Activated CD4-positive, alpha-beta T cell treated with anti-CD3 and anti-CD28 coated beads, Interleukin-2, amount 10 ng/mL, durations not matched to agents 7 days and 5 days (primary cell): Measurements from ENCODE around the gene HDHD5. TPM values are rescaled to one million over a fixed set of nuclear protein-coding genes. Genes with fewer than 3 reads are reported as not detected.
A peak's percentile ranks its signal among the peaks of the same experiment; 100 is the strongest.

Experiments used
- CTCF ChIA-PET: fragments of 350-600 bp; sonication (Branson Sonifier 250); formaldehyde crosslinking; loops from one replicate; lab custom pipeline; 2021; ENCODE audit warnings: antibody characterized with exemption; lab: Charles Lee
- POLR2A ChIA-PET: fragments of 350-600 bp; sonication (Branson Sonifier 250); formaldehyde crosslinking; loops from one replicate; lab custom pipeline; 2021; ENCODE audit warnings: antibody characterized with exemption; lab: Charles Lee
- DNase-seq: peaks from one replicate; pipeline ENCODE4 v3.0.0-alpha.2; 2020
- H3K27ac Mint-ChIP-seq: one replicate; pipeline ENCODE4 v1.8.0; 2021; ENCODE audit warnings: mild to moderate bottlenecking, moderate library complexity, mixed read lengths
- H3K27me3 Mint-ChIP-seq: one replicate; pipeline ENCODE4 v1.8.0; 2021; ENCODE audit warnings: mixed read lengths
- H3K36me3 Mint-ChIP-seq: one replicate; pipeline ENCODE4 v1.8.0; 2021; ENCODE audit warnings: low read depth, mixed read lengths
- H3K4me1 Mint-ChIP-seq: one replicate; pipeline ENCODE4 v1.8.0; 2021; ENCODE audit warnings: mixed read lengths
- H3K4me3 Mint-ChIP-seq: one replicate; pipeline ENCODE4 v1.8.0; 2021; ENCODE audit warnings: mild to moderate bottlenecking, moderate library complexity, mixed read lengths
- H3K9me3 Mint-ChIP-seq: one replicate; pipeline ENCODE4 v1.8.0; 2021; ENCODE audit warnings: mixed read lengths
- total RNA-seq, 2 experiments: library from RNA; stranded (reverse); gene quantifications; one replicate each; pipeline ENCODE4 v1.2.3, GENCODE V29; 2021

Gene HDHD5
- total RNA-seq, 2 experiments from 2014 or later: 30.9 to 37.1 TPM

- peaks cover 91% of the 10 kb centered on the region for H3K4me1 Mint-ChIP-seq
- peak overlapping the region; percentile 30 for H3K4me3 Mint-ChIP-seq
- DNase-seq: no peak
- no peaks in the 10 kb centered on the region for H3K9me3 Mint-ChIP-seq
- ChIA-PET POLR2A (interaction anchor here (0.5 to 0.7 kb wide), 2 partner anchors 18 to 33 kb away, joined by 3 to 5 read pairs; no protein-coding TSS in a partner anchor), CTCF (interaction anchor here (0.9 to 2.5 kb wide), 3 partner anchors 13 to 75 kb away, joined by 3 to 11 read pairs (median 3); no protein-coding TSS in a partner anchor)
- H3K27me3 Mint-ChIP-seq: no peaks in the 10 kb centered on the region
- peaks cover 79% of the 10 kb centered on the region for H3K36me3 Mint-ChIP-seq
- peak overlapping the region; percentile 86 for H3K27ac Mint-ChIP-seq
Measured at GRCh38 chr22:17097062-17097461, 62.0 kb downstream of the HDHD5 start.

- CTCF ChIA-PET: interaction anchor here (1.0 to 2.5 kb wide), 3 partner anchors 11 to 76 kb away, joined by 3 to 11 read pairs (median 4); no protein-coding TSS in a partner anchor
- Mint-ChIP-seq H3K9me3 (no peaks in the 10 kb centered on the region), H3K27me3 (no peaks in the 10 kb centered on the region), H3K4me3 (no peak overlapping the region), H3K4me1 (peaks cover 88% of the 10 kb centered on the region), H3K36me3 (peaks cover 74% of the 10 kb centered on the region), H3K27ac (no peak overlapping the region)
- no peak for DNase-seq
- POLR2A ChIA-PET: no interaction called here
Measured at GRCh38 chr22:17096071-17096470, 63.0 kb downstream of the HDHD5 start.

- ChIA-PET POLR2A (no interaction called here), CTCF (interaction anchor here (1.0 to 2.5 kb wide), 4 partner anchors 10 to 76 kb away, joined by 3 to 11 read pairs (median 4); no protein-coding TSS in a partner anchor)
- Mint-ChIP-seq H3K27me3 (no peaks in the 10 kb centered on the region), H3K27ac (no peak overlapping the region), H3K9me3 (no peaks in the 10 kb centered on the region), H3K4me1 (peaks cover 88% of the 10 kb centered on the region), H3K4me3 (no peak overlapping the region), H3K36me3 (peaks cover 74% of the 10 kb centered on the region)
- no peak for DNase-seq
Measured at GRCh38 chr22:17095538-17095937, 63.5 kb downstream of the HDHD5 start.

GRCh38 chr22:17093081-17093480 is 66.0 kb downstream of the HDHD5 start:
- Mint-ChIP-seq H3K36me3 (peaks cover 64% of the 10 kb centered on the region), H3K4me3 (no peak overlapping the region), H3K27ac (no peak overlapping the region), H3K27me3 (no peaks in the 10 kb centered on the region), H3K4me1 (peaks cover 80% of the 10 kb centered on the region), H3K9me3 (no peaks in the 10 kb centered on the region)
- ChIA-PET POLR2A (interaction anchor here (0.6 kb wide), 1 partner anchor 182 kb away, joined by 4 read pairs; no protein-coding TSS in a partner anchor), CTCF (interaction anchor here (0.6 to 2.2 kb wide), 3 partner anchors 15 to 290 kb away, joined by 3 to 6 read pairs (median 4); no protein-coding TSS in a partner anchor)
- DNase-seq: no peak

GRCh38 chr22:17091851-17092250 is 67.2 kb downstream of the HDHD5 start:
- CTCF ChIA-PET: interaction anchor here (0.8 to 2.2 kb wide), 2 partner anchors 9 to 80 kb away, joined by 3 to 6 read pairs; no protein-coding TSS in a partner anchor
- H3K36me3 Mint-ChIP-seq: peaks cover 60% of the 10 kb centered on the region
- H3K27ac Mint-ChIP-seq: no peak overlapping the region
- POLR2A ChIA-PET: no interaction called here
- H3K27me3 Mint-ChIP-seq: no peaks in the 10 kb centered on the region
- peaks cover 80% of the 10 kb centered on the region for H3K4me1 Mint-ChIP-seq
- no peaks in the 10 kb centered on the region for H3K9me3 Mint-ChIP-seq
- DNase-seq: no peak
- H3K4me3 Mint-ChIP-seq: no peak overlapping the region

GRCh38 chr22:17090550-17090949 is 68.5 kb downstream of the HDHD5 start:
- POLR2A ChIA-PET: no interaction called here

More at GRCh38 chr22:17090550-17090949, 68.5 kb downstream of the HDHD5 start:
- peaks cover 81% of the 10 kb centered on the region for H3K4me1 Mint-ChIP-seq
- no peaks in the 10 kb centered on the region for H3K27me3 Mint-ChIP-seq
- CTCF ChIA-PET: no interaction called here
- H3K27ac Mint-ChIP-seq: no peak overlapping the region
- DNase-seq: no peak
- H3K4me3 Mint-ChIP-seq: no peak overlapping the region
- no peaks in the 10 kb centered on the region for H3K9me3 Mint-ChIP-seq
- peaks cover 64% of the 10 kb centered on the region for H3K36me3 Mint-ChIP-seq

Other genes starting within 250 kb of the HDHD5 start
- gene GAB4, start 151.1 kb downstream of the HDHD5 start, total RNA-seq: not detected
- 10 to 100 TPM; 53.6 to 55.9 TPM for gene IL17RA, start 74.3 kb downstream of the HDHD5 start, total RNA-seq
- gene TMEM121B, start 37.9 kb downstream of the HDHD5 start, total RNA-seq: under 1 TPM; 0.05 to 0.06 TPM
- gene ADA2, start 60.2 kb upstream of the HDHD5 start, total RNA-seq: 100 to 1,000 TPM; 118 to 137 TPM
- gene CECR2, start 210.2 kb upstream of the HDHD5 start, total RNA-seq: under 1 TPM in 1 of 2 experiments, not detected in 1; 0.15 TPM